Right atrium auricular region (tissue), 2 donors: ENCODE results near the gene SORD. TPM values are rescaled to one million over a fixed set of nuclear protein-coding genes. Genes with fewer than 3 reads are reported as not detected.
"Not testable (repeated sequence)": the region's sequence is repeated elsewhere in the genome, so short reads cannot be mapped to it uniquely, and the experiment has no call there.

Experiments
- DNase-seq: peaks from one replicate; pipeline ENCODE4 v3.0.0-alpha.2; 2019; ENCODE audit warnings: low spot score
- H3K27ac ChIP-seq, 2 donors: fragments of 200-600 bp; sonication (generic); 1 replicate in 1 of 2; 2 replicates in 1 of 2; pipeline ENCODE4 v1.5.1; 2016 to 2019
- H3K27me3 ChIP-seq, 2 donors: fragments of 200-600 bp; sonication (generic); one replicate each; pipeline versions ENCODE4 v1.5.1 to v1.6.0; 2017 to 2019
- H3K36me3 ChIP-seq: fragments of 200-600 bp; sonication (generic); one replicate; pipeline ENCODE4 v1.5.1; 2016
- H3K4me1 ChIP-seq, 2 donors: fragments of 200-600 bp; sonication (generic); one replicate each; pipeline versions ENCODE4 v1.5.1 to v1.6.0; 2017 to 2019
- H3K4me3 ChIP-seq, 2 donors: fragments of 200-600 bp; sonication (generic); 1 replicate in 1 of 2; 2 replicates in 1 of 2; pipeline ENCODE4 v1.5.1; 2017 to 2019; ENCODE audit warnings: mild to moderate bottlenecking in 1 of 2, moderate library complexity in 1 of 2
- H3K9me3 ChIP-seq, 2 donors: fragments of 200-600 bp; sonication (generic); one replicate each; pipeline ENCODE4 v1.5.1; 2019
- total RNA-seq, 2 donors: library from RNA; depleted of rRNA; stranded (reverse); fragments of >200 nt; gene quantifications; one replicate each; pipeline ENCODE4 v1.1.0, GENCODE V29; 2016
- TF ChIP-seq, protein P1 (sequence below), 2 donors: fragments of 200-600 bp; sonication (generic); IDR thresholded peaks; one replicate each; pipeline ENCODE4 v1.5.1; 2019; ENCODE audit warnings: antibody characterized with exemption in 2 of 2

The SORD gene
- total RNA-seq, 2 donors from 2014 or later: 5.7 to 9.0 TPM

- Histone ChIP-seq H3K27me3 (no peaks in the 10 kb centered on the region), H3K36me3 (no peaks in the 10 kb centered on the region), H3K4me3 (no peak overlapping the region), H3K9me3 (no peaks in the 10 kb centered on the region), H3K4me1 (no peaks in the 10 kb centered on the region), H3K27ac (no peak overlapping the region)
- DNase-seq: no peak
- TF ChIP-seq, protein P1, sequence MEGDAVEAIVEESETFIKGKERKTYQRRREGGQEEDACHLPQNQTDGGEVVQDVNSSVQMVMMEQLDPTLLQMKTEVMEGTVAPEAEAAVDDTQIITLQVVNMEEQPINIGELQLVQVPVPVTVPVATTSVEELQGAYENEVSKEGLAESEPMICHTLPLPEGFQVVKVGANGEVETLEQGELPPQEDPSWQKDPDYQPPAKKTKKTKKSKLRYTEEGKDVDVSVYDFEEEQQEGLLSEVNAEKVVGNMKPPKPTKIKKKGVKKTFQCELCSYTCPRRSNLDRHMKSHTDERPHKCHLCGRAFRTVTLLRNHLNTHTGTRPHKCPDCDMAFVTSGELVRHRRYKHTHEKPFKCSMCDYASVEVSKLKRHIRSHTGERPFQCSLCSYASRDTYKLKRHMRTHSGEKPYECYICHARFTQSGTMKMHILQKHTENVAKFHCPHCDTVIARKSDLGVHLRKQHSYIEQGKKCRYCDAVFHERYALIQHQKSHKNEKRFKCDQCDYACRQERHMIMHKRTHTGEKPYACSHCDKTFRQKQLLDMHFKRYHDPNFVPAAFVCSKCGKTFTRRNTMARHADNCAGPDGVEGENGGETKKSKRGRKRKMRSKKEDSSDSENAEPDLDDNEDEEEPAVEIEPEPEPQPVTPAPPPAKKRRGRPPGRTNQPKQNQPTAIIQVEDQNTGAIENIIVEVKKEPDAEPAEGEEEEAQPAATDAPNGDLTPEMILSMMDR (IDR thresholded peaks at IDR 0.05): no peak
Measured at GRCh38 chr15:45100884-45101625, 78.1 kb downstream of the SORD start.

- no peak overlapping the region for H3K27ac ChIP-seq
- H3K4me3 ChIP-seq: no peak overlapping the region
- no peaks in the 10 kb centered on the region for H3K27me3 ChIP-seq
- TF ChIP-seq, protein P1 (IDR thresholded peaks at IDR 0.05): no peak
- H3K36me3 ChIP-seq: no peaks in the 10 kb centered on the region
- H3K4me1 ChIP-seq: no peaks in the 10 kb centered on the region
- no peak for DNase-seq
- H3K9me3 ChIP-seq: no peaks in the 10 kb centered on the region
Measured at GRCh38 chr15:45101749-45102148, 78.8 kb downstream of the SORD start.

- no peak for DNase-seq
- TF ChIP-seq, protein P1 (IDR thresholded peaks at IDR 0.05): no peak
- no peak overlapping the region for H3K27ac ChIP-seq
- H3K9me3 ChIP-seq: no peaks in the 10 kb centered on the region
- H3K4me1 ChIP-seq: no peaks in the 10 kb centered on the region
- no peaks in the 10 kb centered on the region for H3K27me3 ChIP-seq
- H3K36me3 ChIP-seq: no peaks in the 10 kb centered on the region
- no peak overlapping the region for H3K4me3 ChIP-seq
Measured at GRCh38 chr15:45102226-45102625, 79.2 kb downstream of the SORD start.

GRCh38 chr15:45104170-45104569 lies 81.2 kb downstream of the SORD start:
- not testable (repeated sequence) for H3K36me3 ChIP-seq, H3K27ac ChIP-seq, H3K4me3 ChIP-seq, H3K27me3 ChIP-seq, H3K9me3 ChIP-seq, H3K4me1 ChIP-seq, DNase-seq

DNA sequence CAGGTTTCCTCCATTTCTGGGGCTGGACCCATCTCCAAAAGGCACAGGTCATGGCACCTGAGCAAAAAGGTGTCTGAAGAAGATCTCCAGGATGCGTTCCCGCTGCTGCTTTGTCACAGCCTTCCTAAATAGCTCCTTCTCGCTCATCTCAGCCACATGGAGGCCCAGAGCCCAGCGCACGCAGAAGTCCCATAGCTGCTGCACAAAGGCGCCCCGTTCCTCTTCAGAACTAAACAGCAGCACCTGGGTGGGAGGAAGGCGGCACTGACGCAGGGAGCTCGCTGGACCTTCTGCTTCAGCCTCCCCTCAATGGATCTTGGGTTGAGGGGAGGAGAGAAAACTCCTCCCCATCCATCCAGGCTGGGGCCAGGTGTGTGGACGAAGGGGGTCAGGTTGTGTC lies 82.6 kb downstream of the SORD start:
- no peak for DNase-seq
- H3K27me3 ChIP-seq: no peaks in the 10 kb centered on the region
- no peak overlapping the region for H3K27ac ChIP-seq
- H3K36me3 ChIP-seq: no peaks in the 10 kb centered on the region
- TF ChIP-seq, protein P1 (IDR thresholded peaks at IDR 0.05): no peak
- H3K4me1 ChIP-seq: no peaks in the 10 kb centered on the region
- H3K4me3 ChIP-seq: no peak overlapping the region
- no peaks in the 10 kb centered on the region for H3K9me3 ChIP-seq

- Histone ChIP-seq H3K27ac (no peak overlapping the region), H3K4me1 (no peaks in the 10 kb centered on the region), H3K36me3 (no peaks in the 10 kb centered on the region), H3K27me3 (no peaks in the 10 kb centered on the region), H3K9me3 (no peaks in the 10 kb centered on the region), H3K4me3 (no peak overlapping the region)
- DNase-seq: no peak
- TF ChIP-seq, protein P1 (IDR thresholded peaks at IDR 0.05): no peak
Measured at GRCh38 chr15:45106002-45106790, 83.2 kb downstream of the SORD start.
